Adrenal gland (tissue), 12 donors: ENCODE results near the gene SMURF2. TPM values are rescaled to one million over a fixed set of nuclear protein-coding genes. Genes with fewer than 3 reads are reported as not detected.
"Not testable (repeated sequence)": the region's sequence is repeated elsewhere in the genome, so short reads cannot be mapped to it uniquely, and the experiment has no call there.

Source experiments
- DNase-seq, 7 donors: peaks; one replicate each; pipeline ENCODE4 v3.0.0-alpha.2; 2019 to 2020
- H3K27ac ChIP-seq, 5 donors: fragments of 200-600 bp; sonication (generic) in 4 of 5; 1 replicate in 3 of 5; 2 replicates in 2 of 5; pipeline versions ENCODE4 v1.5.1 to v1.8.0; 2016 to 2020; ENCODE audit warnings: mild to moderate bottlenecking in 1 of 5
- H3K27me3 ChIP-seq: fragments of 200-600 bp; 2 replicates; pipeline ENCODE4 v1.8.0; 2021
- H3K36me3 ChIP-seq, 2 donors: fragments of 200-600 bp; replicated peaks in 1 of 2; 1 replicate in 1 of 2; 2 replicates in 1 of 2; pipeline versions ENCODE4 v1.5.1 to v1.8.0; 2018 to 2022
- H3K4me1 ChIP-seq, 2 donors: fragments of 200-600 bp; replicated peaks in 1 of 2; 1 replicate in 1 of 2; 2 replicates in 1 of 2; pipeline versions ENCODE4 v1.5.1 to v1.8.0; 2018 to 2021
- H3K4me3 ChIP-seq, 4 donors: fragments of 200-600 bp; sonication (generic) in 3 of 4; one replicate each; pipeline ENCODE4 v1.5.1; 2016 to 2018
- H3K9me3 ChIP-seq, 3 donors: fragments of 200-600 bp; sonication (generic) in 1 of 3; replicated peaks in 1 of 3; 1 replicate in 2 of 3; 2 replicates in 1 of 3; pipeline versions ENCODE4 v1.5.1 to v1.8.0; 2016 to 2021
- CTCF ChIP-seq, 6 experiments: fragments of 450-650 bp in 4 of 6; fragments of 200-600 bp in 2 of 6; sonication (generic) in 1 of 6; IDR thresholded peaks; 1 replicate in 5 of 6; 2 replicates in 1 of 6; pipeline versions ENCODE4 v1.5.1 to v1.8.0; 2016 to 2021; ENCODE audit warnings: antibody characterized with exemption in 6 of 6, mild to moderate bottlenecking in 2 of 6, moderate library complexity in 1 of 6
- POLR2A ChIP-seq, 2 donors: fragments of 450-650 bp; IDR thresholded peaks; one replicate each; pipeline ENCODE4 v1.6.1; 2017; ENCODE audit warnings: antibody characterized with exemption in 2 of 2, mild to moderate bottlenecking in 2 of 2, moderate library complexity in 1 of 2
- WGBS, 4 donors: extraction: QIAGEN DNeasy Blood & Tissue Kit in 2 of 4; methylation state at CpG; one replicate each; pipeline versions ENCODE4 v1.1.5 to v1.1.7; 2013 to 2017; 5-methylcytosine and 5-hydroxymethylcytosine counted together
- intact Hi-C, 2 donors: fragments of 100-400 bp; cut with DNase I; formaldehyde crosslinking; loops; one replicate each; pipeline versions ENCODE4 v1.14.1 to v1.15.0; 2022 to 2023
- polyA plus RNA-seq, 3 donors: library from polyadenylated mRNA; stranded (reverse); fragments of 200-250 nt in 2 of 3; fragments of 350-450 nt in 1 of 3; fragmentation: Illumina TruSeq in 1 of 3; extraction: RNeasy Lipid Tissue Mini Kit (QIAGEN cat#74804) in 1 of 3; gene quantifications; one replicate each; pipeline ENCODE4 v1.2.3, GENCODE V29; 2013 to 2014
- total RNA-seq, 9 donors: library from RNA; depleted of rRNA in 4 of 9; stranded (reverse); fragments of >200 nt in 4 of 9; fragments of 120-200 nt in 1 of 9; fragmentation: NEBNext Ultra II Directional in 1 of 9; extraction: Animal tissue kit (Norgen Biotek cat#: 25700) in 1 of 9; gene quantifications; one replicate each; pipeline versions ENCODE4 v1.1.0 to v1.2.4, GENCODE V29; 2013 to 2023
- donor health status: healthy with polysubstance abuse.
- donor health status: Bipolar disorder and iron deficiency.
- donor health status: DM: yes; HTN: yes; CAD: no.
- donor health status: DM: no; HTN: no; CAD: no.
- donor health status: DM: no; HTN: no; CAD: no.
- donor health status: DM: yes; HTN: yes; CAD: no.

Gene SMURF2
- total and polyA plus RNA-seq, 12 donors, result 7.7 to 36.9 (median 15.0) TPM

- H3K27ac ChIP-seq, result no peak overlapping the region
- TF ChIP-seq POLR2A (IDR thresholded peaks at IDR 0.05) (no peak), CTCF (IDR thresholded peaks at IDR 0.05) (no peak)
- H3K27me3 ChIP-seq, result no peaks in the 10 kb centered on the region
- peaks cover 0 to 12% of the 10 kb centered on the region in 2 donors for H3K4me1 ChIP-seq
- H3K4me3 ChIP-seq, result no peak overlapping the region
- intact Hi-C loops, result no loop called here
- WGBS, 4 donors, result 87 to 94% (median 90%) methylated on average over 2 of the region's 2 CpGs
- DNase-seq, result no peak
- no peaks in the 10 kb centered on the region for H3K9me3 ChIP-seq
- no peaks in the 10 kb centered on the region for H3K36me3 ChIP-seq
Observed at GRCh38 chr17:64607862-64608565, 54.1 kb downstream of the SMURF2 start.

- peaks cover 0 to 18% of the 10 kb centered on the region in 2 donors for H3K4me1 ChIP-seq
- H3K4me3 ChIP-seq, H3K9me3 ChIP-seq, H3K27me3 ChIP-seq, H3K36me3 ChIP-seq, intact Hi-C loops, H3K27ac ChIP-seq, DNase-seq: not testable (repeated sequence)
- WGBS, 4 donors, result 84 to 90% (median 86%) methylated on average over 12 of the region's 12 CpGs
Observed at GRCh38 chr17:64604532-64604931, 57.6 kb downstream of the SMURF2 start.

GRCh38 chr17:64603987-64604386 lies 58.1 kb downstream of the SMURF2 start:
- WGBS, 4 donors, result 74 to 93% (median 82%) methylated on average over 1 of the region's 1 CpG
- no peak for TF ChIP-seq CTCF (IDR thresholded peaks at IDR 0.05)
- TF ChIP-seq POLR2A (IDR thresholded peaks at IDR 0.05), result no peak
- Histone ChIP-seq H3K9me3 (no peaks in the 10 kb centered on the region), H3K4me3 (no peak overlapping the region), H3K27ac (no peak overlapping the region), H3K4me1 (peaks cover under 1 to 24% of the 10 kb centered on the region in 2 donors), H3K36me3 (no peaks in the 10 kb centered on the region), H3K27me3 (no peaks in the 10 kb centered on the region)
- intact Hi-C loops, result no loop called here
- no peak for DNase-seq

- no peak for TF ChIP-seq CTCF (IDR thresholded peaks at IDR 0.05)
- TF ChIP-seq POLR2A (IDR thresholded peaks at IDR 0.05), result no peak
- 89 to 97% (median 92%) methylated on average over 1 of the region's 1 CpG for WGBS, 4 donors
- DNase-seq, result no peak
Observed at GRCh38 chr17:64599827-64600226, 62.3 kb downstream of the SMURF2 start.

More at GRCh38 chr17:64599827-64600226, 62.3 kb downstream of the SMURF2 start:
- Histone ChIP-seq H3K4me1 (peaks cover 6 to 36% of the 10 kb centered on the region in 2 donors), H3K27me3 (no peaks in the 10 kb centered on the region), H3K27ac (no peak overlapping the region), H3K4me3 (no peak overlapping the region), H3K36me3 (no peaks in the 10 kb centered on the region), H3K9me3 (no peaks in the 10 kb centered on the region)
- intact Hi-C loops, result loop anchor here in 1 of 2 donors (10.0 kb wide), 1 partner anchor 45 kb away; no protein-coding TSS in a partner anchor
